Upper lobe of right lung (tissue), 1 donor: Measurements from ENCODE around the gene MTAP. TPM values are rescaled to one million over a fixed set of nuclear protein-coding genes. Genes with fewer than 3 reads are reported as not detected.

Source experiments
- ATAC-seq: fragments of 200-7000 bp; cut with Tn5 transposase; one replicate; pipeline ENCODE4 v1.9.1; 2020; ENCODE audit warnings: mild to moderate bottlenecking, moderate library complexity
- DNase-seq: peaks from one replicate; pipeline ENCODE4 v3.0.0-alpha.2; 2020
- H3K27ac ChIP-seq: fragments of 200-600 bp; one replicate; pipeline ENCODE4 v1.8.0; 2022
- H3K27me3 ChIP-seq: fragments of 200-600 bp; one replicate; pipeline ENCODE4 v1.8.0; 2022; ENCODE audit warnings: mild to moderate bottlenecking
- H3K36me3 ChIP-seq: fragments of 200-600 bp; one replicate; pipeline ENCODE4 v1.8.0; 2022
- H3K4me1 ChIP-seq: fragments of 200-600 bp; one replicate; pipeline ENCODE4 v1.8.0; 2022
- H3K4me3 ChIP-seq: fragments of 200-600 bp; one replicate; pipeline ENCODE4 v1.8.0; 2022; ENCODE audit warnings: mild to moderate bottlenecking
- H3K9me3 ChIP-seq: fragments of 200-600 bp; one replicate; pipeline ENCODE4 v1.8.0; 2022
- CTCF ChIP-seq: fragments of 200-600 bp; IDR thresholded peaks from one replicate; pipeline ENCODE4 v1.8.0; 2022; ENCODE audit warnings: antibody characterized with exemption
- intact Hi-C: fragments of 100-400 bp; cut with DNase I; formaldehyde crosslinking; loops from one replicate; pipeline ENCODE4 v1.11.0; 2022
- total RNA-seq: library from RNA; stranded (reverse); fragmentation: NEBNext Ultra II Directional; extraction: Animal tissue kit (Norgen Biotek cat#: 25700); gene quantifications from one replicate; pipeline ENCODE4 v1.2.1, GENCODE V29; 2021
- donor health status: DM: no; HTN: yes; CAD: no; lungs with severe emphysema.

Gene MTAP
- total RNA-seq, 1 donor from 2014 or later = 40.6 TPM

DNA sequence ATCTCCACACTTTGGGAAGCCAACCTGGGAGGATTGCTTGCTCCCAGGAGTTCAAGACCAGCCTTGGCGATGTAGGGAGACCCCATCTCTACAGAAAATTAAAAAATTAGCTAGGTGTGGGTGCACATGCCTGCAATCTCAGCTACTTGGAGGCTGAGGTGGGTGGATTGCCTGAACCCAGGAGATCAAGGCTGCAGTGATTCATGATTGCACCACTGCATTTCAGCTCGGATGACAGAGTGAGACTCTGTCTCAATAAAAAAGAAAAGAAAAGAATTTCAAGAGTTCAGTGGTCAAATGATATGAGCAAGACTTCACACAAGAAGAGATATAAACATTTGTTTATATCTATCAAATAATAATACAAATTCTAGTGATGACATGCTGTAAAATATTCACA is 23.0 kb upstream of the MTAP start:
- Histone ChIP-seq H3K4me3 (no peak overlapping the region), H3K36me3 (no peaks in the 10 kb centered on the region), H3K9me3 (no peaks in the 10 kb centered on the region), H3K4me1 (no peaks in the 10 kb centered on the region), H3K27me3 (peaks cover 12% of the 10 kb centered on the region), H3K27ac (no peak overlapping the region)
- intact Hi-C loops = no loop called here
- DNase-seq = no peak
- no peak for TF ChIP-seq CTCF
- no peak for ATAC-seq

DNA sequence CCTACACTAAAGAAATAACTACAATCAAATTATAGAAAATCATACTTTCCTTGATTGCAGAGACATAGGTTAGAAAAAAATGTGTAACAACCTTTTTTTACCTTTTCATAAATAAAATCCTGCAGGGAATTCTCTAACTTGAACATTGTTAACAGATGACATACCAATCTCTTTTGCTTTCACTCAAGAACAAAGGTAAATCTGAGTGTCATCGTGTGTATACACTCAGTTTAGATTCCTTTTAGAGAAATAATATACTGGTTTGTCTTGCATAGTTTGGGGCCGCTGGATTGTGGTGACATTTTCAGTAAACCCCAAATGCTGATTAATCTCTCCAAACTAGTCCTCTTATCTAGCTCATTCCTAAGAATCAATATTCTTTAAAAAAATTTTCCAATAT is 20.8 kb upstream of the MTAP start:
- Histone ChIP-seq H3K4me3 (no peak overlapping the region), H3K9me3 (no peaks in the 10 kb centered on the region), H3K27me3 (peaks cover 5% of the 10 kb centered on the region), H3K27ac (no peak overlapping the region), H3K4me1 (no peaks in the 10 kb centered on the region), H3K36me3 (no peaks in the 10 kb centered on the region)
- TF ChIP-seq CTCF = no peak
- no peak for ATAC-seq
- DNase-seq = no peak
- intact Hi-C loops = no loop called here

GRCh38 chr9:21782205-21782604 is 20.2 kb upstream of the MTAP start:
- Histone ChIP-seq H3K4me3 (no peak overlapping the region), H3K9me3 (no peaks in the 10 kb centered on the region), H3K36me3 (no peaks in the 10 kb centered on the region), H3K27me3 (peaks cover 5% of the 10 kb centered on the region), H3K4me1 (no peaks in the 10 kb centered on the region), H3K27ac (no peak overlapping the region)
- DNase-seq (no peak), ATAC-seq (no peak)
- TF ChIP-seq CTCF = no peak
- intact Hi-C loops = no loop called here

GRCh38 chr9:21788752-21789151 is 13.7 kb upstream of the MTAP start:
- DNase-seq = no peak
- H3K4me3 ChIP-seq = no peak overlapping the region
- no peaks in the 10 kb centered on the region for H3K9me3 ChIP-seq
- intact Hi-C loops = no loop called here
- TF ChIP-seq CTCF = no peak
- H3K4me1 ChIP-seq = no peaks in the 10 kb centered on the region
- no peaks in the 10 kb centered on the region for H3K36me3 ChIP-seq
- H3K27ac ChIP-seq = no peak overlapping the region
- peaks cover 14% of the 10 kb centered on the region for H3K27me3 ChIP-seq
- ATAC-seq = peak; percentile 72

- Histone ChIP-seq H3K4me1 (no peaks in the 10 kb centered on the region), H3K9me3 (no peaks in the 10 kb centered on the region), H3K27ac (no peak overlapping the region), H3K4me3 (peak overlapping the region; percentile 18), H3K36me3 (no peaks in the 10 kb centered on the region), H3K27me3 (peaks cover 18% of the 10 kb centered on the region)
- peak; percentile 82 for TF ChIP-seq CTCF
- intact Hi-C loops = no loop called here
- peak; percentile 96 for ATAC-seq
- no peak for DNase-seq
Measured at GRCh38 chr9:21789541-21790037, 12.8 kb upstream of the MTAP start.

GRCh38 chr9:21795483-21795882 is 7.0 kb upstream of the MTAP start:
- H3K27ac ChIP-seq = no peak overlapping the region
- no peaks in the 10 kb centered on the region for H3K4me1 ChIP-seq
- no peak overlapping the region for H3K4me3 ChIP-seq
- H3K27me3 ChIP-seq = peaks cover 41% of the 10 kb centered on the region
- DNase-seq = no peak
- intact Hi-C loops = no loop called here
- no peaks in the 10 kb centered on the region for H3K9me3 ChIP-seq
- no peaks in the 10 kb centered on the region for H3K36me3 ChIP-seq
- no peak for ATAC-seq
- TF ChIP-seq CTCF = no peak
